ENCODE results near the gene STARD9. TPM values are rescaled to one million over a fixed set of nuclear protein-coding genes. Genes with fewer than 3 reads are reported as not detected.

STARD9 gene
- total and polyA plus RNA-seq, 10 of the 15 experiments (the other 5 are each of a cell fraction or from before 2014, with no cell fraction given), result 0.58 to 11.5 (median 6.1) TPM

DNA sequence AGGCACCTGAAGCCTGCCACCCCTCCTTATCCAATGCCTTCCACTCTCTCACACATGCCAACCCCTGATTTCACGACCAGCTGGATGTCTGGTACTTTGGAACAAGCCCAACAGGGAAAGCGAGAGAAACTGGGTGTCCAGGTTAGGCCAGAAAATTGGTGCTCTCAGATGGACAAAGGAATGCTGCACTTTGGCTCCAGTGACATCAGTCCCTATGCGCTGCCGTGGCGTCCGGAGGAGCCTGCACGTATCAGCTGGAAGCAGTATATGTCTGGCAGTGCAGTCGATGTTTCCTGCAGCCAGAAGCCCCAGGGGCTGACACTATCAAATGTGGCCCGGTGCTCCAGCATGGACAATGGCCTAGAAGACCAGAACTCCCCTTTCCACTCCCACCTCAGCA, 116.4 kb downstream of the STARD9 start:
- FAIRE-seq (no peak), DNase-seq (ENCODE audit: low read depth, low spot score) (no peak), ATAC-seq (no peak)
- H2AFZ ChIP-seq (ENCODE audit: control insufficient read depth, low read depth, low read length), result no peak overlapping the region
- ChIA-PET POLR2A (no interaction called here), CTCF (no interaction called here), SMC1A (ENCODE audit: uncharacterized antibody, unreplicated experiment) (no interaction called here), RAD21 (ENCODE audit: unreplicated experiment) (no interaction called here)
- H3K27me3 ChIP-seq (replicated peaks in 1 of 2; ENCODE audit: control insufficient read depth in 2 of 2, insufficient read depth in 2 of 2, low read length in 1 of 2), result no peaks in the 10 kb centered on the region
- H4K20me1 ChIP-seq (ENCODE audit: control insufficient read depth, insufficient read depth), result no peaks in the 10 kb centered on the region
- no peaks in the 10 kb centered on the region for H3K4me1 ChIP-seq (ENCODE audit: control insufficient read depth, insufficient read depth, low read length)
- no peak overlapping the region for H3K9ac ChIP-seq (ENCODE audit: control insufficient read depth, insufficient read depth, low read length)
- no TSS peak for BruUV-seq (replicated peaks)
- H3K27ac ChIP-seq (ENCODE audit: control insufficient read depth, insufficient read depth), result no peak overlapping the region
- WGBS (ENCODE audit: insufficient coverage, insufficient replicate concordance, low lambda C conversion rate, missing lambda C conversion rate), result 82% methylated on average over 9 of the region's 9 CpGs
- H3K4me3 ChIP-seq, result no peak overlapping the region
- H3K36me3 ChIP-seq (ENCODE audit: control insufficient read depth in 2 of 2, insufficient read depth in 2 of 2, low read length in 1 of 2), result no peaks in the 10 kb centered on the region; a peak in 2 of 4 replicates
- TF ChIP-seq HDAC2 (IDR thresholded peaks at IDR 0.05) (no peak), FOXK2 (IDR thresholded peaks at IDR 0.05) (no peak), SMC3 (IDR thresholded peaks at IDR 0.05; ENCODE audit: borderline replicate concordance, low read length) (no peak), STAT1 (conservative IDR thresholded peaks at IDR 0.05) (no peak)
- TF ChIP-seq, protein P1, sequence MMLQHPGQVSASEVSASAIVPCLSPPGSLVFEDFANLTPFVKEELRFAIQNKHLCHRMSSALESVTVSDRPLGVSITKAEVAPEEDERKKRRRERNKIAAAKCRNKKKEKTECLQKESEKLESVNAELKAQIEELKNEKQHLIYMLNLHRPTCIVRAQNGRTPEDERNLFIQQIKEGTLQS (IDR thresholded peaks at IDR 0.05; ENCODE audit: borderline replicate concordance, extremely low read depth, low read depth, low read length), result no peak
- in situ Hi-C loops (cut with MboI), result no loop called here
- H3K9me3 ChIP-seq (replicated peaks; ENCODE audit: control insufficient read depth, insufficient read depth, low read length), result no peaks in the 10 kb centered on the region
- no peaks in the 10 kb centered on the region for H3K79me2 ChIP-seq (ENCODE audit: control insufficient read depth, insufficient read depth, low read length)
- intact Hi-C loops (cut with micrococcal nuclease; ENCODE audit: unreplicated experiment), result no loop called here
- no peak overlapping the region for H3K4me2 ChIP-seq (ENCODE audit: control insufficient read depth, insufficient read depth)

DNA sequence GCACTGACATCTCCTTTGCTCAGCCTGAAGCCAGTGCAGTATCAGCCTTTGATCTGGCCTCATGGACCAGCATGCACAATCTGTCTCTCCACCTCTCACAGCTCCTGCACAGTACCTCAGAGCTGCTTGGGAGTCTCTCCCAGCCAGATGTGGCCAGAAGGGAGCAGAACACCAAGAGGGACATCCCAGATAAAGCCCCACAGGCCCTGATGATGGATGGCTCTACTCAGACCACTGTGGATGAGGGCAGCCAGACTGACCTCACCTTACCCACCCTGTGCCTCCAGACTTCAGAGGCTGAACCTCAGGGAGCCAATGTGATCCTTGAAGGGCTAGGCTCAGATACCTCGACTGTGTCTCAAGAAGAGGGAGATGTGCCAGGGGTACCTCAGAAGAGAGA, 117.1 kb downstream of the STARD9 start:
- no peak for TF ChIP-seq POLR2A (IDR thresholded peaks at IDR 0.05; ENCODE audit: low read depth, low read length)
- TF ChIP-seq, protein P2, sequence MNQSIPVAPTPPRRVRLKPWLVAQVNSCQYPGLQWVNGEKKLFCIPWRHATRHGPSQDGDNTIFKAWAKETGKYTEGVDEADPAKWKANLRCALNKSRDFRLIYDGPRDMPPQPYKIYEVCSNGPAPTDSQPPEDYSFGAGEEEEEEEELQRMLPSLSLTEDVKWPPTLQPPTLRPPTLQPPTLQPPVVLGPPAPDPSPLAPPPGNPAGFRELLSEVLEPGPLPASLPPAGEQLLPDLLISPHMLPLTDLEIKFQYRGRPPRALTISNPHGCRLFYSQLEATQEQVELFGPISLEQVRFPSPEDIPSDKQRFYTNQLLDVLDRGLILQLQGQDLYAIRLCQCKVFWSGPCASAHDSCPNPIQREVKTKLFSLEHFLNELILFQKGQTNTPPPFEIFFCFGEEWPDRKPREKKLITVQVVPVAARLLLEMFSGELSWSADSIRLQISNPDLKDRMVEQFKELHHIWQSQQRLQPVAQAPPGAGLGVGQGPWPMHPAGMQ (IDR thresholded peaks at IDR 0.05; ENCODE audit: borderline replicate concordance), result no peak
- TF ChIP-seq, protein P3, sequence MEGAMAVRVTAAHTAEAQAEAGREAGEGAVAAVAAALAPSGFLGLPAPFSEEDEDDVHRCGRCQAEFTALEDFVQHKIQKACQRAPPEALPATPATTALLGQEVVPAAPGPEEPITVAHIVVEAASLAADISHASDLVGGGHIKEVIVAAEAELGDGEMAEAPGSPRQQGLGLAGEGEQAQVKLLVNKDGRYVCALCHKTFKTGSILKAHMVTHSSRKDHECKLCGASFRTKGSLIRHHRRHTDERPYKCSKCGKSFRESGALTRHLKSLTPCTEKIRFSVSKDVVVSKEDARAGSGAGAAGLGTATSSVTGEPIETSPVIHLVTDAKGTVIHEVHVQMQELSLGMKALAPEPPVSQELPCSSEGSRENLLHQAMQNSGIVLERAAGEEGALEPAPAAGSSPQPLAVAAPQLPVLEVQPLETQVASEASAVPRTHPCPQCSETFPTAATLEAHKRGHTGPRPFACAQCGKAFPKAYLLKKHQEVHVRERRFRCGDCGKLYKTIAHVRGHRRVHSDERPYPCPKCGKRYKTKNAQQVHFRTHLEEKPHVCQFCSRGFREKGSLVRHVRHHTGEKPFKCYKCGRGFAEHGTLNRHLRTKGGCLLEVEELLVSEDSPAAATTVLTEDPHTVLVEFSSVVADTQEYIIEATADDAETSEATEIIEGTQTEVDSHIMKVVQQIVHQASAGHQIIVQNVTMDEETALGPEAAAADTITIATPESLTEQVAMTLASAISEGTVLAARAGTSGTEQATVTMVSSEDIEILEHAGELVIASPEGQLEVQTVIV (IDR thresholded peaks at IDR 0.05; ENCODE audit: borderline replicate concordance, partially characterized antibody), result no peak
- FAIRE-seq (no peak), DNase-seq (ENCODE audit: low read depth, low spot score) (no peak), ATAC-seq (no peak; the same call in 2 of the 3 replicates)
- ChIA-PET POLR2A (no interaction called here), CTCF (no interaction called here), RAD21 (ENCODE audit: unreplicated experiment) (no interaction called here), SMC1A (ENCODE audit: uncharacterized antibody, unreplicated experiment) (no interaction called here)
- Histone ChIP-seq H3K36me3 (ENCODE audit: control insufficient read depth in 2 of 2, insufficient read depth in 2 of 2, low read length in 1 of 2) (no peaks in the 10 kb centered on the region; a peak in 2 of 4 replicates), H3K79me2 (ENCODE audit: control insufficient read depth, insufficient read depth, low read length) (no peaks in the 10 kb centered on the region), H3K9ac (ENCODE audit: control insufficient read depth, insufficient read depth, low read length) (no peak overlapping the region), H3K27ac (ENCODE audit: control insufficient read depth, insufficient read depth) (no peak overlapping the region), H4K20me1 (ENCODE audit: control insufficient read depth, insufficient read depth) (no peaks in the 10 kb centered on the region), H2AFZ (ENCODE audit: control insufficient read depth, low read depth, low read length) (no peak overlapping the region), H3K4me2 (ENCODE audit: control insufficient read depth, insufficient read depth) (no peak overlapping the region), H3K27me3 (replicated peaks in 1 of 2; ENCODE audit: control insufficient read depth in 2 of 2, insufficient read depth in 2 of 2, low read length in 1 of 2) (no peaks in the 10 kb centered on the region), H3K4me1 (ENCODE audit: control insufficient read depth, insufficient read depth, low read length) (no peaks in the 10 kb centered on the region), H3K4me3 (no peak overlapping the region), H3K9me3 (replicated peaks; ENCODE audit: control insufficient read depth, insufficient read depth, low read length) (no peaks in the 10 kb centered on the region)
- 67% methylated on average over 1 of the region's 1 CpG for WGBS (ENCODE audit: insufficient coverage, insufficient replicate concordance, low lambda C conversion rate, missing lambda C conversion rate)
- BruUV-seq (replicated peaks), result no TSS peak
- in situ Hi-C loops (cut with MboI) (no loop called here), intact Hi-C loops (cut with micrococcal nuclease; ENCODE audit: unreplicated experiment) (no loop called here)

All from GM12878 (cell line).